ENCODE results near the gene SRGAP1.
"Not testable (repeated sequence)": the region's sequence is repeated elsewhere in the genome, so short reads cannot be mapped to it uniquely, and the experiment has no call there.

DNA sequence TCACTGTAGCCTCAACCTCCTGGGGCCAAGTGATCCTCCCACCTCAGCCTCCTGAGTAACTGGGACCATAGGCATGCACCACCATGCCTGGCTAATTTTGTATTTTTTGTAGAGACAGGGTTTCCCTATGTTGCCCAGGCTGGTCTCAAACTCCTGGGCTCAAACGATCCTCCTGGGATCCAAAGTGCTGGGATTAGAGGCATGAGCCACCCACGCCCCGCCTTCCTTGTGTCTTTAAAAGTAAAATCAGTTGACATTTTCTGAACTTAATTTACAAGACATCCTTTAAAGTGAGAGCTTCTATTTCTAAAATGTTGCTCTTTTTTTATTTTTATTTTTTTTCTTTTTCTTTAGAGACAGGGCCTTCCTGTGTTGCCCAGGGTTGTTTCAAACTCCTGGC lies 276.6 kb downstream of the SRGAP1 start:
- TF ChIP-seq, protein P1, sequence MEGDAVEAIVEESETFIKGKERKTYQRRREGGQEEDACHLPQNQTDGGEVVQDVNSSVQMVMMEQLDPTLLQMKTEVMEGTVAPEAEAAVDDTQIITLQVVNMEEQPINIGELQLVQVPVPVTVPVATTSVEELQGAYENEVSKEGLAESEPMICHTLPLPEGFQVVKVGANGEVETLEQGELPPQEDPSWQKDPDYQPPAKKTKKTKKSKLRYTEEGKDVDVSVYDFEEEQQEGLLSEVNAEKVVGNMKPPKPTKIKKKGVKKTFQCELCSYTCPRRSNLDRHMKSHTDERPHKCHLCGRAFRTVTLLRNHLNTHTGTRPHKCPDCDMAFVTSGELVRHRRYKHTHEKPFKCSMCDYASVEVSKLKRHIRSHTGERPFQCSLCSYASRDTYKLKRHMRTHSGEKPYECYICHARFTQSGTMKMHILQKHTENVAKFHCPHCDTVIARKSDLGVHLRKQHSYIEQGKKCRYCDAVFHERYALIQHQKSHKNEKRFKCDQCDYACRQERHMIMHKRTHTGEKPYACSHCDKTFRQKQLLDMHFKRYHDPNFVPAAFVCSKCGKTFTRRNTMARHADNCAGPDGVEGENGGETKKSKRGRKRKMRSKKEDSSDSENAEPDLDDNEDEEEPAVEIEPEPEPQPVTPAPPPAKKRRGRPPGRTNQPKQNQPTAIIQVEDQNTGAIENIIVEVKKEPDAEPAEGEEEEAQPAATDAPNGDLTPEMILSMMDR (IDR thresholded peaks at IDR 0.05; ENCODE audit: insufficient read depth, low read length): not testable (repeated sequence)
- not testable (repeated sequence) for TF ChIP-seq SPI1 (IDR thresholded peaks at IDR 0.05; ENCODE audit: borderline replicate concordance, low read depth)

Data from HL-60 (cell line).